A549 (cell line): ENCODE data around the gene PDGFRA. TPM values are rescaled to one million over a fixed set of nuclear protein-coding genes. Genes with fewer than 3 reads are reported as not detected.

Experiments
- ATAC-seq, 2 experiments: fragments of 200-7000 bp in 1 of 2; fragments of >200 bp in 1 of 2; cut with Nextera tagmentation in 1 of 2; cut with Tn5 transposase in 1 of 2; 3 replicates each; pipeline versions ENCODE4 v1.8.0 to v1.9.1; 2018 to 2020; ENCODE audit warnings: mild to moderate bottlenecking in 1 of 2, moderate library complexity in 1 of 2
- CTCF ChIA-PET: fragments of 300-600 bp; sonication (Branson Sonifier 250); formaldehyde crosslinking; extraction: SDS; loops from one replicate; lab custom pipeline; 2021; ENCODE audit warnings: antibody characterized with exemption, inconsistent platforms; lab: Yijun Ruan, JAX
- POLR2A ChIA-PET: fragments of 350-600 bp; formaldehyde crosslinking; extraction: SDS; loops from one replicate; lab custom pipeline; 2021; ENCODE audit warnings: antibody characterized with exemption, inconsistent platforms; lab: Yijun Ruan, JAX
- DNase-seq, 2 experiments: peaks; one replicate each; pipeline versions ENCODE4 v3.0.0 to v3.0.0-alpha.2; 2011 to 2016; ENCODE audit warnings: low read depth in 1 of 2, low spot score in 1 of 2
- FAIRE-seq: peaks from 2 replicates; lab custom pipeline; 2011; peaks lifted over from hg19 to GRCh38; lab: Jason Lieb, UNC
- H3K27ac ChIP-seq, 2 experiments: fragments of >200 bp; sonication (Bioruptor Twin); formaldehyde crosslinking; 3 replicates each; pipeline ENCODE4 v1.5.1; 2016 to 2017
- H3K4me1 ChIP-seq: fragments of >200 bp; sonication (Bioruptor Twin); formaldehyde crosslinking; 3 replicates; pipeline ENCODE4 v1.6.1; 2016
- H3K4me2 ChIP-seq: fragments of >200 bp; sonication (Bioruptor Twin); formaldehyde crosslinking; 3 replicates; pipeline ENCODE4 v1.6.1; 2016
- H3K4me3 ChIP-seq: fragments of >200 bp; sonication (Bioruptor Twin); formaldehyde crosslinking; 3 replicates; pipeline ENCODE4 v1.5.1; 2016
- H3K9me3 ChIP-seq: fragments of >200 bp; sonication (Bioruptor Twin); formaldehyde crosslinking; 3 replicates; pipeline ENCODE4 v1.6.1; 2016
- BHLHE40 ChIP-seq: IDR thresholded peaks from 2 replicates; pipeline ENCODE4 v1.6.1; 2012; ENCODE audit warnings: low read depth, low read length, inconsistent platforms
- CBX8 ChIP-seq: fragments of 200-600 bp; sonication (generic); IDR thresholded peaks from 2 replicates; pipeline ENCODE4 v1.6.1; 2016
- CEBPB ChIP-seq, 2 experiments: fragments of >200 bp in 1 of 2; sonication (Bioruptor Twin) in 1 of 2; formaldehyde crosslinking in 1 of 2; IDR thresholded peaks; 2 replicates each; pipeline ENCODE4 v1.6.1; 2012 to 2016
- E2F6 ChIP-seq: IDR thresholded peaks from 2 replicates; pipeline ENCODE4 v1.6.1; 2012; ENCODE audit warnings: low read depth, borderline replicate concordance
- ESRRA ChIP-seq: fragments of 150-350 bp; IDR thresholded peaks from 2 replicates; pipeline ENCODE4 v1.6.1; 2014; ENCODE audit warnings: mild to moderate bottlenecking, low read length, borderline replicate concordance
- FOSL2 ChIP-seq, 2 experiments: fragments of 450-650 bp in 1 of 2; fragments of >200 bp in 1 of 2; sonication (Bioruptor Twin) in 1 of 2; formaldehyde crosslinking; IDR thresholded peaks; 2 replicates each; pipeline versions ENCODE4 v1.5.0 to v1.6.1; 2016 to 2020; ENCODE audit warnings: mild to moderate bottlenecking in 1 of 2, moderate library complexity in 1 of 2
- HDAC2 ChIP-seq: fragments of 200-600 bp; sonication (generic); IDR thresholded peaks from 2 replicates; pipeline ENCODE4 v1.6.1; 2016
- HEYL ChIP-seq: fragments of 250-450 bp; sonication (Bioruptor Pico); IDR thresholded peaks from 2 replicates; pipeline ENCODE4 v1.8.0; 2021; ENCODE audit warnings: mild to moderate bottlenecking, moderate library complexity
- HOXA7 ChIP-seq: fragments of 250-450 bp; sonication (Bioruptor Pico); IDR thresholded peaks from 2 replicates; pipeline ENCODE4 v1.5.0; 2020; ENCODE audit warnings: mild to moderate bottlenecking, moderate library complexity
- HOXB5 ChIP-seq: fragments of 250-450 bp; sonication (Bioruptor Pico); IDR thresholded peaks from 2 replicates; pipeline ENCODE4 v1.5.0; 2020; ENCODE audit warnings: mild to moderate bottlenecking, moderate library complexity
- JUNB ChIP-seq: fragments of >200 bp; sonication (Bioruptor Twin); formaldehyde crosslinking; IDR thresholded peaks from 2 replicates; pipeline ENCODE4 v1.6.1; 2016
- MAZ ChIP-seq: fragments of 150-350 bp; IDR thresholded peaks from 2 replicates; pipeline ENCODE4 v1.6.1; 2014; ENCODE audit warnings: antibody characterized with exemption, low read depth, low read length, borderline replicate concordance
- NFE2L2 ChIP-seq: fragments of 150-350 bp; conservative IDR thresholded peaks from 2 replicates; pipeline ENCODE4 v1.6.1; 2014; ENCODE audit warnings: low read length
- POLR2A ChIP-seq: IDR thresholded peaks from 2 replicates; pipeline ENCODE4 v1.6.1; 2012; ENCODE audit warnings: mild to moderate bottlenecking, low read length
- POLR2AphosphoS2 ChIP-seq: conservative IDR thresholded peaks from 2 replicates; pipeline ENCODE4 v1.6.1; 2012; ENCODE audit warnings: low read length, improper control_type of control experiment, inconsistent platforms
- RAD21 ChIP-seq, 2 experiments: fragments of >200 bp in 1 of 2; sonication (Bioruptor Twin) in 1 of 2; formaldehyde crosslinking in 1 of 2; IDR thresholded peaks in 1 of 2; conservative IDR thresholded peaks in 1 of 2; 2 replicates in 1 of 2; 3 replicates in 1 of 2; pipeline ENCODE4 v1.6.1; 2012 to 2018; ENCODE audit warnings: inconsistent platforms in 1 of 2
- RARB ChIP-seq: fragments of 250-450 bp; sonication (Bioruptor Pico); IDR thresholded peaks from 2 replicates; pipeline ENCODE4 v1.8.0; 2021; ENCODE audit warnings: mild to moderate bottlenecking, moderate library complexity
- RFX5 ChIP-seq: fragments of 450-650 bp; IDR thresholded peaks from 2 replicates; pipeline ENCODE4 v1.7.1; 2014; ENCODE audit warnings: antibody characterized with exemption, mild to moderate bottlenecking, moderate library complexity
- SMC3 ChIP-seq: fragments of >200 bp; sonication (Bioruptor Twin); formaldehyde crosslinking; IDR thresholded peaks from 3 replicates; pipeline ENCODE4 v1.6.1; 2018; ENCODE audit warnings: inconsistent platforms
- TP53 ChIP-seq: fragments of 250-450 bp; sonication (Bioruptor Pico); IDR thresholded peaks from 2 replicates; pipeline ENCODE4 v1.5.0; 2021; ENCODE audit warnings: mild to moderate bottlenecking, moderate library complexity
- ZNF302 ChIP-seq: fragments of 250-450 bp; sonication (Bioruptor Pico); IDR thresholded peaks from 2 replicates; pipeline ENCODE4 v1.9.0; 2021; ENCODE audit warnings: inconsistent platforms, mild to moderate bottlenecking, moderate library complexity
- ZSCAN20 ChIP-seq: fragments of 250-450 bp; sonication (Bioruptor Pico); IDR thresholded peaks from 2 replicates; pipeline ENCODE4 v1.8.0; 2022; ENCODE audit warnings: mild to moderate bottlenecking, moderate library complexity
- WGBS: methylation state at CpG from one replicate; pipeline ENCODE4 v1.1.6; 2017; ENCODE audit errors: missing lambda C conversion rate; 5-methylcytosine and 5-hydroxymethylcytosine counted together
- polyA plus RNA-seq, 4 experiments: library from polyadenylated mRNA; depleted of rRNA in 3 of 4; stranded (reverse); fragments of >200 nt; fragmentation: RNase III in 1 of 4; extraction: RNeasy Plus Mini Kit Qiagen cat#74134 plus additional on column Dnase treatment in 1 of 4; gene quantifications; 2 replicates in 3 of 4; 3 replicates in 1 of 4; pipeline ENCODE4 v1.2.3, GENCODE V29; 2011 to 2017
- TF ChIP-seq, protein P1 (sequence below): fragments of 450-650 bp; IDR thresholded peaks from 2 replicates; pipeline ENCODE4 v1.6.1; 2014; ENCODE audit warnings: antibody characterized with exemption
- TF ChIP-seq, protein P2 (sequence below): fragments of >200 bp; sonication (Bioruptor Twin); formaldehyde crosslinking; IDR thresholded peaks from 3 replicates; pipeline ENCODE4 v1.6.1; 2016
- TF ChIP-seq, protein P3 (sequence below): IDR thresholded peaks from 2 replicates; pipeline ENCODE4 v1.6.1; 2012
- TF ChIP-seq, protein P4 (sequence below): fragments of >200 bp; sonication (Bioruptor Twin); formaldehyde crosslinking; IDR thresholded peaks from 3 replicates; pipeline ENCODE4 v1.5.1; 2016

Gene PDGFRA
- polyA plus RNA-seq, 2 of the 4 experiments (the other 2 are of a cell fraction) = 0.40 to 0.92 TPM

GRCh38 chr4:54217642-54218495, 11.2 kb upstream of the PDGFRA start:
- no peak for TF ChIP-seq POLR2A
- no peak for TF ChIP-seq HEYL (CRISPR knock-in tag)
- no peak for TF ChIP-seq E2F6
- no peak for TF ChIP-seq JUNB
- no peak for TF ChIP-seq MAZ
- no peak for TF ChIP-seq NFE2L2
- TF ChIP-seq POLR2AphosphoS2 = no peak
- TF ChIP-seq HDAC2 = no peak
- TF ChIP-seq, protein P1, sequence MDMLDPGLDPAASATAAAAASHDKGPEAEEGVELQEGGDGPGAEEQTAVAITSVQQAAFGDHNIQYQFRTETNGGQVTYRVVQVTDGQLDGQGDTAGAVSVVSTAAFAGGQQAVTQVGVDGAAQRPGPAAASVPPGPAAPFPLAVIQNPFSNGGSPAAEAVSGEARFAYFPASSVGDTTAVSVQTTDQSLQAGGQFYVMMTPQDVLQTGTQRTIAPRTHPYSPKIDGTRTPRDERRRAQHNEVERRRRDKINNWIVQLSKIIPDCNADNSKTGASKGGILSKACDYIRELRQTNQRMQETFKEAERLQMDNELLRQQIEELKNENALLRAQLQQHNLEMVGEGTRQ = no peak
- TF ChIP-seq, protein P2, sequence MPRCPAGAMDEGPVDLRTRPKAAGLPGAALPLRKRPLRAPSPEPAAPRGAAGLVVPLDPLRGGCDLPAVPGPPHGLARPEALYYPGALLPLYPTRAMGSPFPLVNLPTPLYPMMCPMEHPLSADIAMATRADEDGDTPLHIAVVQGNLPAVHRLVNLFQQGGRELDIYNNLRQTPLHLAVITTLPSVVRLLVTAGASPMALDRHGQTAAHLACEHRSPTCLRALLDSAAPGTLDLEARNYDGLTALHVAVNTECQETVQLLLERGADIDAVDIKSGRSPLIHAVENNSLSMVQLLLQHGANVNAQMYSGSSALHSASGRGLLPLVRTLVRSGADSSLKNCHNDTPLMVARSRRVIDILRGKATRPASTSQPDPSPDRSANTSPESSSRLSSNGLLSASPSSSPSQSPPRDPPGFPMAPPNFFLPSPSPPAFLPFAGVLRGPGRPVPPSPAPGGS = no peak
- TF ChIP-seq, protein P3, sequence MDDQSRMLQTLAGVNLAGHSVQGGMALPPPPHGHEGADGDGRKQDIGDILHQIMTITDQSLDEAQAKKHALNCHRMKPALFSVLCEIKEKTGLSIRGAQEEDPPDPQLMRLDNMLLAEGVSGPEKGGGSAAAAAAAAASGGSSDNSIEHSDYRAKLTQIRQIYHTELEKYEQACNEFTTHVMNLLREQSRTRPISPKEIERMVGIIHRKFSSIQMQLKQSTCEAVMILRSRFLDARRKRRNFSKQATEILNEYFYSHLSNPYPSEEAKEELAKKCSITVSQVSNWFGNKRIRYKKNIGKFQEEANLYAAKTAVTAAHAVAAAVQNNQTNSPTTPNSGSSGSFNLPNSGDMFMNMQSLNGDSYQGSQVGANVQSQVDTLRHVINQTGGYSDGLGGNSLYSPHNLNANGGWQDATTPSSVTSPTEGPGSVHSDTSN = no peak
- TF ChIP-seq HOXA7 (CRISPR knock-in tag) = no peak
- no peak for TF ChIP-seq TP53 (CRISPR knock-in tag)
- TF ChIP-seq ESRRA = no peak
- TF ChIP-seq SMC3 = peak; percentile 92
- no peak for TF ChIP-seq ZNF302 (CRISPR knock-in tag)
- no peak for TF ChIP-seq CBX8
- no peak for TF ChIP-seq RARB (CRISPR knock-in tag)
- TF ChIP-seq RAD21 (conservative IDR thresholded peaks at IDR 0.05 in 1 of 2, IDR thresholded peaks at IDR 0.05 in 1 of 2) = peak; percentile 87 to 91
- no peak for TF ChIP-seq HOXB5
- no peak for TF ChIP-seq CEBPB (IDR thresholded peaks at IDR 0.05)
- TF ChIP-seq, protein P4, sequence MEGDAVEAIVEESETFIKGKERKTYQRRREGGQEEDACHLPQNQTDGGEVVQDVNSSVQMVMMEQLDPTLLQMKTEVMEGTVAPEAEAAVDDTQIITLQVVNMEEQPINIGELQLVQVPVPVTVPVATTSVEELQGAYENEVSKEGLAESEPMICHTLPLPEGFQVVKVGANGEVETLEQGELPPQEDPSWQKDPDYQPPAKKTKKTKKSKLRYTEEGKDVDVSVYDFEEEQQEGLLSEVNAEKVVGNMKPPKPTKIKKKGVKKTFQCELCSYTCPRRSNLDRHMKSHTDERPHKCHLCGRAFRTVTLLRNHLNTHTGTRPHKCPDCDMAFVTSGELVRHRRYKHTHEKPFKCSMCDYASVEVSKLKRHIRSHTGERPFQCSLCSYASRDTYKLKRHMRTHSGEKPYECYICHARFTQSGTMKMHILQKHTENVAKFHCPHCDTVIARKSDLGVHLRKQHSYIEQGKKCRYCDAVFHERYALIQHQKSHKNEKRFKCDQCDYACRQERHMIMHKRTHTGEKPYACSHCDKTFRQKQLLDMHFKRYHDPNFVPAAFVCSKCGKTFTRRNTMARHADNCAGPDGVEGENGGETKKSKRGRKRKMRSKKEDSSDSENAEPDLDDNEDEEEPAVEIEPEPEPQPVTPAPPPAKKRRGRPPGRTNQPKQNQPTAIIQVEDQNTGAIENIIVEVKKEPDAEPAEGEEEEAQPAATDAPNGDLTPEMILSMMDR = peak; percentile 75
- no peak for TF ChIP-seq RFX5
- no peak for TF ChIP-seq BHLHE40
- no peak for TF ChIP-seq FOSL2 (IDR thresholded peaks at IDR 0.05)
- no peak for TF ChIP-seq FOSL2 (CRISPR knock-in tag; IDR thresholded peaks at IDR 0.05)
- TF ChIP-seq ZSCAN20 (CRISPR knock-in tag) = no peak
- no peaks in the 10 kb centered on the region for H3K9me3 ChIP-seq
- ChIA-PET POLR2A (no interaction called here), CTCF (interaction anchor here (0.6 to 6.9 kb wide), 26 partner anchors 10 to 1203 kb away, joined by 3 to 82 read pairs (median 4); no protein-coding TSS in a partner anchor)
- H3K4me2 ChIP-seq = peak overlapping the region; percentile 91
- peak overlapping the region; percentile 45 for H3K4me3 ChIP-seq
- H3K27ac ChIP-seq = peak overlapping the region; percentile 64 to 76
- ATAC-seq = peak; percentile 93 to 97
- FAIRE-seq = no peak
- H3K4me1 ChIP-seq = 0 out of 3 replicates have a peak, but pooled peaks cover 4% of the 10 kb centered on the region
- peak; percentile 61 to 72 for DNase-seq
- 2% methylated on average over 11 of the region's 23 CpGs for WGBS
